Measurements from ENCODE around the gene PPP1R3E. TPM values are rescaled to one million over a fixed set of nuclear protein-coding genes. Genes with fewer than 3 reads are reported as not detected.

Gene PPP1R3E, protein sequence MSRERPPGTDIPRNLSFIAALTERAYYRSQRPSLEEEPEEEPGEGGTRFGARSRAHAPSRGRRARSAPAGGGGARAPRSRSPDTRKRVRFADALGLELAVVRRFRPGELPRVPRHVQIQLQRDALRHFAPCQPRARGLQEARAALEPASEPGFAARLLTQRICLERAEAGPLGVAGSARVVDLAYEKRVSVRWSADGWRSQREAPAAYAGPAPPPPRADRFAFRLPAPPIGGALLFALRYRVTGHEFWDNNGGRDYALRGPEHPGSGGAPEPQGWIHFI
- polyA plus RNA-seq (2011; rRNA removed) (2.4 and 2.8 TPM in 2 replicates), polyA minus RNA-seq (2011; rRNA and poly(A)+ RNA removed) (2.3 and 2.6 TPM in 2 replicates)

DNA sequence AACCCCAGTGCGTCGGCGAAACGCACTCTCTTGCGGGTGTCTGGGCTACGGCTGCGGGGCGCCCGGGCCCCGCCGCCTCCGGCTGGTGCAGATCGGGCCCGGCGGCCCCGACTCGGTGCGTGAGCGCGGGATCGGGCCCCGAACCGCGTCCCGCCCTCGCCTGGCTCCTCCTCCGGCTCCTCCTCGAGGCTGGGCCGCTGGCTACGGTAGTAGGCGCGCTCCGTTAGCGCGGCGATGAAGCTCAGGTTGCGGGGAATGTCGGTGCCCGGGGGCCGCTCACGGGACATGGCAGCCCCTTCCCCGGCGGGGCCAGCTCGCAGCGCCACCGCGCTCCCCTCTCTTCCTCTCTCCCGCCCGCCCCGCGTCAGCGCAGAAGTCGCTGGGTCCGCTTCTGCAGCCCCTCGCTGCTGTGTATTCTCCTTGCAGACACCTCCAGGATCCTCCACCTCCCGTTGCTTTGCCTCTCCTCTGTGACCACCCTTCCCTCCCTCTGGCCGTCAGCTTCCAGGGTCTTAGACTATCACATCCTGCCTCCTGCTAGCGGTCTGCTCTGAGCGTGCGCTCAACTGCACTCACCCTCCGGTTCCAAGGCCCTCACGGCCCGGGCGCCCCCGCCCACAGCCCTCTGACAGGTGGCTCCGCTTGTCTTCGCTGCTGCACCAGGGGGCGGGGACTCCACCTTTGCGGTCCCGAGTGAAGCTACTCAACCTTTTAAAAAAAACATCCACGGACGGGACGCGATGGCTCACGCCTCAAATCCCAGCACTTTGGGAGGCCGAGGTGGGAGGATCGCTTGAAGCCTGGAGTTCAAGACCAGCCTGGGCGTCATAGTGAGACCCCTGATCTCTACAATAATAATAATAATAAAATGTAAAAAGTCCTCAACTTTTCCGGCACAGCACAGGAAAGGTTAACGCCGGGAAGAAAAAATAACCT is at the start of gene PPP1R3E:
Gene PPP1R3E, minus strand, starts transcription at position 570 of the 936 bp plus-strand sequence. Its CDS starts 283 bp downstream, at position 287.
- Histone ChIP-seq H3K4me3 (ENCODE audit: low read depth, low read length) (peak within 1 kb of the TSS; percentile 74), H3K27ac (ENCODE audit: low read depth, low read length) (peak within 1 kb of the TSS; percentile 61), H3K9me3 (ENCODE audit: control insufficient read depth, insufficient read depth, low read length) (no peaks in the 10 kb centered on the region; the same call in 1 of the 2 replicates), H3K27me3 (ENCODE audit: control insufficient read depth, insufficient read depth, low read length) (no peaks in the 10 kb centered on the region)
- no peak for DNase-seq (ENCODE audit: low read depth, low spot score)
- TF ChIP-seq, protein P1, sequence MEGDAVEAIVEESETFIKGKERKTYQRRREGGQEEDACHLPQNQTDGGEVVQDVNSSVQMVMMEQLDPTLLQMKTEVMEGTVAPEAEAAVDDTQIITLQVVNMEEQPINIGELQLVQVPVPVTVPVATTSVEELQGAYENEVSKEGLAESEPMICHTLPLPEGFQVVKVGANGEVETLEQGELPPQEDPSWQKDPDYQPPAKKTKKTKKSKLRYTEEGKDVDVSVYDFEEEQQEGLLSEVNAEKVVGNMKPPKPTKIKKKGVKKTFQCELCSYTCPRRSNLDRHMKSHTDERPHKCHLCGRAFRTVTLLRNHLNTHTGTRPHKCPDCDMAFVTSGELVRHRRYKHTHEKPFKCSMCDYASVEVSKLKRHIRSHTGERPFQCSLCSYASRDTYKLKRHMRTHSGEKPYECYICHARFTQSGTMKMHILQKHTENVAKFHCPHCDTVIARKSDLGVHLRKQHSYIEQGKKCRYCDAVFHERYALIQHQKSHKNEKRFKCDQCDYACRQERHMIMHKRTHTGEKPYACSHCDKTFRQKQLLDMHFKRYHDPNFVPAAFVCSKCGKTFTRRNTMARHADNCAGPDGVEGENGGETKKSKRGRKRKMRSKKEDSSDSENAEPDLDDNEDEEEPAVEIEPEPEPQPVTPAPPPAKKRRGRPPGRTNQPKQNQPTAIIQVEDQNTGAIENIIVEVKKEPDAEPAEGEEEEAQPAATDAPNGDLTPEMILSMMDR (IDR thresholded peaks at IDR 0.05; ENCODE audit: low read depth, low read length), result no peak
- ChIA-PET POLR2A (interaction anchor here (0.7 to 2.8 kb wide), 4 partner anchors 9 to 893 kb away, joined by 3 to 28 read pairs (median 4); partner anchors contain the start of genes ACIN1, C14orf119, PABPN1 and TM9SF1), CTCF (interaction anchor here (0.7 to 2.8 kb wide), 10 partner anchors 9 to 746 kb away, joined by 3 to 24 read pairs (median 4); partner anchors contain the start of genes HOMEZ, PABPN1 and SLC22A17)

DNA sequence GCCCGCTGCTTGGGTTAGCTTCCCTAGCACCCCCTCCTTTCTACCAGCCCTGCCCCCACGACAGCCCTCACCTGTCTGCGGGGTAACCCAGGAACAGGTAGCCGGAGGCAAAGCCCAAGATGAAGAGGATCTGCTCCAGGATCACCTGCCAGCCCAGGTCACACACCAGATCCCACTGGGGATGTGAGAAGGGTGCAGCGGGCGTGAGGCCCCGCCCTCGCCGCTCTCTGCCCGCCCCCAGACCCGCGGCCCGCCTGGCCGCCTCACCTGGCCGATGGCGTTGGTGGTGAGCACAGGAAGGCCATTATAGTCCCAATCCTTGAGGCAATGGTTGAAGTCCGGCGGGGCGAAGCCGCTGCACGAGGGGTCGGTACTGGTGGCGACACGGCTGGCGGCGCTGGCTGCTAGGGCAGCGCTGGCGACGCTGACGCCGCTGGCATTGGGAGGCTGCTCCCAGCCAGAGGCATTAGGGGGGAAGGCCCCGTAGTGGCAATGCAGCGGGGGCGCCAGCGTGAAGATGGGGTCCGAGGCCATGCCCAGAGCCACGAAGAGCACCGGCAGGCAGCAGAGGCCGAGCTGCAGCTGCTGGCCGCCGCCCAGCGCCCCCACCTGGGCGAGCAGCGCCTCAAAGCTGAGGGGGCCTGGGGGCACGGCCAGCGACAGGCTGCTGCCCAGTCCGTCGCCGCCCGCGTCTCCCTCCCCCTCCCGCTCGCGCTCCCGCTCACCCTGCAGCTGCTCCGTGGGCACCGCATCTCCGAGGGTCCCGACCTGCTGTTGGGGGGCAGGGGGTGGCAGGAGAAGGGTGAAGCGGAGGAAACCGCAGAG is 49.2 kb upstream of the PPP1R3E start:
- Histone ChIP-seq H3K27me3 (ENCODE audit: control insufficient read depth, insufficient read depth, low read length) (no peaks in the 10 kb centered on the region), H3K27ac (ENCODE audit: low read depth, low read length) (no peak overlapping the region), H3K4me3 (ENCODE audit: low read depth, low read length) (peak overlapping the region; percentile 86), H3K9me3 (ENCODE audit: control insufficient read depth, insufficient read depth, low read length) (no peaks in the 10 kb centered on the region)
- ChIA-PET POLR2A (interaction anchor here (0.5 to 2.2 kb wide), 10 partner anchors 10 to 478 kb away, joined by 3 to 10 read pairs (median 5); partner anchors contain the start of gene PABPN1), CTCF (interaction anchor here (0.6 to 3.7 kb wide), 7 partner anchors 24 to 239 kb away, joined by 3 to 12 read pairs (median 4); partner anchors contain the start of gene PABPN1)
- TF ChIP-seq, protein P1 (IDR thresholded peaks at IDR 0.05; ENCODE audit: low read depth, low read length), result no peak
- DNase-seq (ENCODE audit: low read depth, low spot score), result no peak

DNA sequence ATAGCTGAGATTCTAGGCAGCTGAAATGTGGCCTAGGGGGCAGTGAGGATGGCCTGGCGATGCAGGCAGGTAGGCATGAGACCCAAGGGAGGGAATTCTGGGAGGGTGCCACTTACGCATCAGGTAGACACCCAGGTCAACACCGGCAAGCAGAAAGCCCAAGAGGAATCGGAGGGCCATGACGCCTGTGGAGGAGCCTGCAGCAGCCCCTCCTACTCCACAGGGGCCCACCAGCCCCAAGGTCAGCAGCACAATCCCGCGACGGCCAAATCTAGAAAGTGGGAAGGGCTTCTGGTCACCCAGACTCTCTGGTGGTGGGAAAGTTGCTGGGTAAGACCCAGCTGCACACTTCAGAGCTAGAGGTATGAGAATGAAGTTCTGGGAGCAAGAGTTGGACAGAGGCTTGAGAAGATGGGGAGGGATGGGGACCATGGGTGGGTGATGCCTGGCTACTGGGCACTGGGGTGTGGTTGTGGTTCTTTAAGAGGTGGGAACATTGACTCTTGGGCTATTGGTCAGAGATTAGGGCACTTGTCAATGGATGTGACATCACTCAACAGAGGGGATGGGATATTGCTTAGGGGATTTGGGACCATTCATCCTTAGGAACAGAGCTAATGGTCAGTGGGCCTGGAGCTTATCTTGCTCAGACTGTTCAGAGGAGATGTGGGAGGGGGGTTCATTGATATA is 46.6 kb upstream of the PPP1R3E start:
- H3K4me3 ChIP-seq (ENCODE audit: low read depth, low read length), result no peak overlapping the region
- TF ChIP-seq, protein P1 (IDR thresholded peaks at IDR 0.05; ENCODE audit: low read depth, low read length), result no peak
- no peak overlapping the region for H3K27ac ChIP-seq (ENCODE audit: low read depth, low read length)
- no peaks in the 10 kb centered on the region for H3K9me3 ChIP-seq (ENCODE audit: control insufficient read depth, insufficient read depth, low read length)
- H3K27me3 ChIP-seq (ENCODE audit: control insufficient read depth, insufficient read depth, low read length), result no peaks in the 10 kb centered on the region
- ChIA-PET CTCF (interaction anchor here (1.2 kb wide), 1 partner anchor 30 kb away, joined by 3 read pairs; no protein-coding TSS in a partner anchor), POLR2A (no interaction called here)
- DNase-seq (ENCODE audit: low read depth, low spot score), result no peak

DNA sequence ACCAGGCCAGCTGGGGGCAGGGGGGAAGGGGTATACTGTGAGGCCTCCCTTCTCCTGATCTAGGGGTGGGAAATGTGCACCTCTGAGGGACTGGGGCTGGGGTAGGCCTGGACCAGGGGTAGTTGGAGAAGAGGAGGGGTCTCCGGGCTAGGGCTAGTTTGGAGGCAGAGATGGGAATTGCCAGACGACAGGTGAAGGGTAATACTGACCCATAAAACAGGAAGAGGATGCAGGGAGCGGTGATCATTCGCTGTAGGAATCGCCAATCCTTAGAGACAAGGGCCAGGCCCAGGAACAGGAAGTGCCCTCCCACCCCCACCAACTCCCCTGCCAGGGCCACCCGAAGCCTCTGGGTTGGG is 45.6 kb upstream of the PPP1R3E start:
- no peaks in the 10 kb centered on the region for H3K27me3 ChIP-seq (ENCODE audit: control insufficient read depth, insufficient read depth, low read length)
- no peak for DNase-seq (ENCODE audit: low read depth, low spot score)
- TF ChIP-seq, protein P1 (IDR thresholded peaks at IDR 0.05; ENCODE audit: low read depth, low read length), result no peak

More for the DNA sequence above, 45.6 kb upstream of the PPP1R3E start:
- POLR2A ChIA-PET, result no interaction called here
- Histone ChIP-seq H3K4me3 (ENCODE audit: low read depth, low read length) (no peak overlapping the region), H3K27ac (ENCODE audit: low read depth, low read length) (no peak overlapping the region), H3K9me3 (ENCODE audit: control insufficient read depth, insufficient read depth, low read length) (no peaks in the 10 kb centered on the region)
- CTCF ChIA-PET, result no interaction called here

Data from AG04450 (cell line).